Endothelial cell (in vitro differentiated cells): ENCODE results near the gene CYP2R1. TPM values are rescaled to one million over a fixed set of nuclear protein-coding genes. Genes with fewer than 3 reads are reported as not detected.
"Not testable (repeated sequence)": the region's sequence is repeated elsewhere in the genome, so short reads cannot be mapped to it uniquely, and the experiment has no call there.

ENCODE experiments used
- DNase-seq: peaks from one replicate; pipeline ENCODE4 v3.0.0; 2021; ENCODE audit warnings: low spot score
- H3K27ac Mint-ChIP-seq: one replicate; pipeline ENCODE4 v1.8.0; 2021; ENCODE audit warnings: mixed read lengths, inconsistent platforms; ENCODE audit not compliant: unreplicated experiment
- H3K27me3 Mint-ChIP-seq: one replicate; pipeline ENCODE4 v1.8.0; 2021; ENCODE audit warnings: mild to moderate bottlenecking, moderate library complexity, mixed read lengths, inconsistent platforms; ENCODE audit not compliant: unreplicated experiment
- H3K36me3 Mint-ChIP-seq: one replicate; pipeline ENCODE4 v1.8.0; 2021; ENCODE audit warnings: mild to moderate bottlenecking, low read depth, mixed read lengths, inconsistent platforms; ENCODE audit not compliant: unreplicated experiment
- H3K4me1 Mint-ChIP-seq: one replicate; pipeline ENCODE4 v1.8.0; 2021; ENCODE audit warnings: mild to moderate bottlenecking, mixed read lengths, inconsistent platforms; ENCODE audit not compliant: unreplicated experiment
- H3K4me3 Mint-ChIP-seq: one replicate; pipeline ENCODE4 v1.8.0; 2021; ENCODE audit warnings: mild to moderate bottlenecking, mixed read lengths, inconsistent platforms; ENCODE audit not compliant: unreplicated experiment
- H3K9me3 Mint-ChIP-seq: one replicate; pipeline ENCODE4 v1.8.0; 2021; ENCODE audit warnings: mixed read lengths, inconsistent platforms; ENCODE audit not compliant: unreplicated experiment
- total RNA-seq: library from RNA; stranded (reverse); fragmentation: NEBNext Ultra II Directional; extraction: Animal tissue kit (Norgen Biotek cat#: 25700); gene quantifications from one replicate; pipeline ENCODE4 v1.2.1, GENCODE V29; 2021; ENCODE audit not compliant: unreplicated experiment
- TF ChIP-seq, protein P1 (sequence below): fragments of 200-600 bp; sonication (generic); IDR thresholded peaks from one replicate; pipeline ENCODE4 v1.5.0; 2021; ENCODE audit warnings: antibody characterized with exemption; ENCODE audit not compliant: unreplicated experiment

Gene CYP2R1
- total RNA-seq, 1 donor from 2014 or later = 22.4 TPM

DNA sequence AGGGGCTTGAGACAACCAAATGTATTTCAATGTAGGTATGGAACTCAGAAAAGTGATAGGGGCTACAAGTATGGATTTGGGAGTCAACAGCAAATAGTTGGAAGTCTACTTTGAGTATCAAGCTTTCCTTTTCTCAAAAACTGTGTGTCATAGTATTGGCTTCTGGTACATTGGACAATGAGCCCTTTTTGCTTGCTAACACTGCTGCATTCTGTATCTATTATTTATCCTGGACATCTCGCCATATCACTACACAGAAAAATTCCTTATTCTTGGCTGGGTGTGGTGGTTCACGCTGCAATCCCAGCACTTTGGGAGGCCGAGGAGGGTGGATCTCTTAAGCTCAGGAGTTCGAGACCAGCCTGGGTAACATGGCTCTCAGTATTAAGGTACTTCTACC is 18.4 kb downstream of the CYP2R1 start:
- no peak overlapping the region for H3K4me3 Mint-ChIP-seq
- H3K27me3 Mint-ChIP-seq = no peaks in the 10 kb centered on the region
- H3K4me1 Mint-ChIP-seq = no peaks in the 10 kb centered on the region
- TF ChIP-seq, protein P1, sequence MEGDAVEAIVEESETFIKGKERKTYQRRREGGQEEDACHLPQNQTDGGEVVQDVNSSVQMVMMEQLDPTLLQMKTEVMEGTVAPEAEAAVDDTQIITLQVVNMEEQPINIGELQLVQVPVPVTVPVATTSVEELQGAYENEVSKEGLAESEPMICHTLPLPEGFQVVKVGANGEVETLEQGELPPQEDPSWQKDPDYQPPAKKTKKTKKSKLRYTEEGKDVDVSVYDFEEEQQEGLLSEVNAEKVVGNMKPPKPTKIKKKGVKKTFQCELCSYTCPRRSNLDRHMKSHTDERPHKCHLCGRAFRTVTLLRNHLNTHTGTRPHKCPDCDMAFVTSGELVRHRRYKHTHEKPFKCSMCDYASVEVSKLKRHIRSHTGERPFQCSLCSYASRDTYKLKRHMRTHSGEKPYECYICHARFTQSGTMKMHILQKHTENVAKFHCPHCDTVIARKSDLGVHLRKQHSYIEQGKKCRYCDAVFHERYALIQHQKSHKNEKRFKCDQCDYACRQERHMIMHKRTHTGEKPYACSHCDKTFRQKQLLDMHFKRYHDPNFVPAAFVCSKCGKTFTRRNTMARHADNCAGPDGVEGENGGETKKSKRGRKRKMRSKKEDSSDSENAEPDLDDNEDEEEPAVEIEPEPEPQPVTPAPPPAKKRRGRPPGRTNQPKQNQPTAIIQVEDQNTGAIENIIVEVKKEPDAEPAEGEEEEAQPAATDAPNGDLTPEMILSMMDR = no peak
- DNase-seq = no peak
- H3K27ac Mint-ChIP-seq = no peak overlapping the region
- H3K36me3 Mint-ChIP-seq = no peaks in the 10 kb centered on the region
- H3K9me3 Mint-ChIP-seq = no peaks in the 10 kb centered on the region

DNA sequence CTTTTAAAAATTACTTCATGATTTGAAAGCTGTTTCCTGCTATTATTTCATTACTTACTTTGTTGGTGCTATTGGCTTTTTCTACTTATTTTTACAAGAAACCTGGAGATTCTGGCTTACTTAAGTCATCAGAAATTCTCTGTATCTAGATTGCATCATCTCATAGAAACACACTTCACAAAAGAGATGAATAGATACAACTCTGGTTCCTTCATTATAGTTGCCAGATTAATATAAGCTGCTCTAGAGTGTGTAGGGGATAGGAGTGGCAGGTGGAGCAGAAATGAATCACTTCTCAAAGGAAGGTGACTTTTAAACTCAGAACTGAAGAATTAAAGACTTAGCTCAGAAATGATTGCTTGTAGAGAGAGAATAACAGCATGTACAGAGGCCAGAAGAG is 20.0 kb downstream of the CYP2R1 start:
- no peak overlapping the region for H3K27ac Mint-ChIP-seq
- no peaks in the 10 kb centered on the region for H3K27me3 Mint-ChIP-seq
- DNase-seq = no peak
- TF ChIP-seq, protein P1 = no peak
- no peaks in the 10 kb centered on the region for H3K9me3 Mint-ChIP-seq
- H3K4me3 Mint-ChIP-seq = no peak overlapping the region
- no peaks in the 10 kb centered on the region for H3K4me1 Mint-ChIP-seq
- no peaks in the 10 kb centered on the region for H3K36me3 Mint-ChIP-seq

GRCh38 chr11:14863775-14864174 is 28.3 kb downstream of the CYP2R1 start:
- not testable (repeated sequence) for H3K4me3 Mint-ChIP-seq, H3K27ac Mint-ChIP-seq, H3K9me3 Mint-ChIP-seq, H3K36me3 Mint-ChIP-seq, H3K4me1 Mint-ChIP-seq, H3K27me3 Mint-ChIP-seq, DNase-seq

DNA sequence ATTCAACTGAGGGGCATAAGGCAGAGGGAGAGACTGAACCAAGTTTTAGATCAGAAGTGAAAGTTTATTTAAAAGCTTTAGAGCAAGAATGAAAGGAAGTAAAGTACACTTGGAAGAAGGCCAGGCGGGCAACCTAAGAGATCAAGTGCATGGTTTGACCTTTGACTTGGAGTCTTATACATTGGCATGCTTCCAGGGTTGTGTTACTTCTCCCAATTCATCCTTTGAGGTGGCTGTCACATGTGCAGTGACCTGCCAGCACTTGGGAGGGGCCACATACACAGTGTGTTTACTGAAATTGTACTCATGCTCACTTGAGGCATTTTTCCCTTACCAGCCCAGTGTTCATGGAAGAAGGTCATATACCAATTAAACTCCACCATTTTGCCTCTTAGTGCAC is 30.4 kb downstream of the CYP2R1 start:
- Mint-ChIP-seq H3K27me3 (no peaks in the 10 kb centered on the region), H3K27ac (no peak overlapping the region), H3K4me1 (no peaks in the 10 kb centered on the region), H3K36me3 (peaks cover 7% of the 10 kb centered on the region), H3K9me3 (no peaks in the 10 kb centered on the region), H3K4me3 (no peak overlapping the region)
- TF ChIP-seq, protein P1 = no peak
- no peak for DNase-seq

- Mint-ChIP-seq H3K4me3 (no peak overlapping the region), H3K27ac (no peak overlapping the region), H3K27me3 (no peaks in the 10 kb centered on the region), H3K9me3 (no peaks in the 10 kb centered on the region), H3K4me1 (no peaks in the 10 kb centered on the region), H3K36me3 (peaks cover 7% of the 10 kb centered on the region)
- TF ChIP-seq, protein P1 = no peak
- DNase-seq = no peak
These were observed 31.5 kb downstream of the CYP2R1 start for GRCh38 chr11:14860511-14860910.

GRCh38 chr11:14858404-14858803 is 33.6 kb downstream of the CYP2R1 start:
- TF ChIP-seq, protein P1 = no peak
- Mint-ChIP-seq H3K4me3 (no peak overlapping the region), H3K27ac (no peak overlapping the region), H3K9me3 (no peaks in the 10 kb centered on the region), H3K36me3 (peaks cover under 1% of the 10 kb centered on the region), H3K27me3 (no peaks in the 10 kb centered on the region), H3K4me1 (no peaks in the 10 kb centered on the region)
- no peak for DNase-seq
